Activated gamma-delta T cell treated with anti-CD3 and anti-CD28 coated beads, Interleukin-2, amount 50 U/mL, for 16 hours (primary cell): ENCODE results near the gene TENM3.

ENCODE experiments used
- DNase-seq: peaks from one replicate; pipeline ENCODE4 v3.0.0-alpha.2; 2020; ENCODE audit warnings: low read depth

Gene TENM3

DNA sequence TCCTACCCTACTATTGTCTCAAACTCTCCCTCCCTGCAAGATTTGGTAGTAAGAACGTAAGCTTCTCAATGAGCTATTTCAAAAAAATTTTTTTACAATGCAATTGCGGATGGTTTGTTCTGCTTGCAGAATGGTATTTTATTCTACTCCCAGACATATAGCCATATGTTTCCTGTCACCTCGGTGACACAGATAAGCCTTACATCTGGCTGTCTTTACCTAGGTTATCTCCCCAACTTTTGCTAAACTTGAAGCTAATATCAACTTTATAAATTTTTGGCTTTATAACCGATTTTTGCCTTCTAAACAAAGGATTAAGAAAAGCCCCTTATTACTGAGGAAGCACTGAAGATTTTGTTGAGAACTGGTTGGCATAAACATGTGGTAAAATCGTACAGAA lies 331.5 kb downstream of the TENM3 start:
- no peak for DNase-seq

DNA sequence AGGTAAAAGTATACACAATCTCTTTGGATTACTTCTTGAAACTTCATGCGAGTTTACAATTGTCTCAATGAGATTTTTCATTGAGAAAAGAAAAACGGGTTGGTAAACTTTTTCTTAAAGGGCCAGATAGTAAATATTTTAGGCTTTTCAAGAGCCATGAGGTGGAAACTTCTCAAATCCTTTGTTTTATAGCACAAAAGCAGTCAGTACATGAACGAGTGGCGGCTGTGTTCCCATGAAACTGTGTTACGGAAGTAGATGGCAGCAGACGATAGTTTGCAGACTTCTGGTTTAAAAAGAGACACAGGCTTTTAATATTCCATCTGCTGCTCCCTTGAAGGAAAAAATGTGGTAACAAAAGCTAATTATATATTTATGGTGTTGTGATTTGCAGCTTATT lies 332.0 kb downstream of the TENM3 start:
- DNase-seq = no peak

DNA sequence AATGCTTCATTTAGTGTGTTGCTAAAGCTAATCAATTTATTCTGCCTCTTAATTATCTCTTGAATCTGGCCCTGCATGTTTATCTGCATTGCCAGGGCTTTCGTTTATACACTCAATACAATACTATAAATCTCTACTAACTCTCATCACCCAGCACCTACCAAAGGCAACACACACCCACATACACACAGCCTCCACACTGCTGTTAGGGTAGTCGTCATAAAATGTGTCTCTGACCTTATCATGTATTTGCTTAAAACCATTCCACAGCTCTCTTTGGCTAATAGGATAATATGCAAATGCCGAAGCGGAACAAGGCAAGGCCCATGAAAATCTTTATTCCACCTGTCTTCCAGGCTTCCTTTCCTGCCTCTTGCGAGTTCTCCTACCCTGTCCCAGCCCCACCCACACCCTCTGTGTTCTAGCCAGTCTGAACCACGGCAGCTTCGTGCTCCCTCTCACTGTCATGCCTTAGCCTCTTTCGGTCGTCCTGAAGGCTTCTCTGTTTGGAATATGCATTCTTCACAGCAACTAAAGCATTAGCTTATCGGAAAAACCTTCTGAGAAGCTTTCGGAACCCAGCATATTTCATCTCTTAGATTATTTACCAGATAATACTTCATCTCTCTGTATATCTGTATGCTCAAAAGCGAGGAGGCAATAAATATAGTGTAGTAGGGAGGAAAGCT lies 333.5 kb downstream of the TENM3 start:
- DNase-seq = no peak

DNA sequence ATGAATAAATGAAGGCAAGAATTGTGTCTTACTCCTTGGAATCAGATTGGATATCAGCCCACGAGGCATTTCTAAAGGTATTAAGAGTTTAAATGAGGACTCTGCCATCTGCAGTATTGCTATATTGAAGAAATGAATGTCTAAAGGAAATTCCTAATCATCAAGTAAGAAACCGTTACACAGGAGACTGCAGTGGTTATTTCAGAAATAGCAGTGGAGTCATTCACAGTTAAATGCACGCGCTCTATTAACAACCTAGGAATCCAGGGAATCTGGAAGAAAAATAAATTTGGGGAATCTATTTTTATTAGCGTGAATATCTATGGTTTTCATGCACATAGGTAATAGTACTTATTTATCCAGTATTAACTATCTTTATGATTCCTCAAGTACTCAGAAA lies 334.2 kb downstream of the TENM3 start:
- no peak for DNase-seq

DNA sequence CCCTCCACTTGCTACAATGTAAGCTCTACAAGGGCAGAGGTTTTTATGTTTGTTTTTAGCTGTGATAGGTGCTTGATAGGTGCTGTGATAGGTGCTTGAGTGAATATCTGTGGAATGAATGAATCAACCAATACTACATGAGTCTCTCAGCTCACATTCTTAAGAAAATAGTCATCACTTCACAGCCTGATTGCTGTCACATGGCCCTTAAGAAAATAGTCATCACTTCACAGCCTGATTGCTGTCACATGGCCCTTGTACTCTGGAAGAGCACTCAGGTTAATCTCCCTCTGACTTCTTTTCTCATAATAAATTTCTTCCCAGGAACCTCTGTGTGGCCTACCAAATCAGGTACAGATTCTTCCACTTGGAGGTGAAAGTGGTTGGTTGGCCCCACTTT lies 335.2 kb downstream of the TENM3 start:
- DNase-seq = no peak

DNA sequence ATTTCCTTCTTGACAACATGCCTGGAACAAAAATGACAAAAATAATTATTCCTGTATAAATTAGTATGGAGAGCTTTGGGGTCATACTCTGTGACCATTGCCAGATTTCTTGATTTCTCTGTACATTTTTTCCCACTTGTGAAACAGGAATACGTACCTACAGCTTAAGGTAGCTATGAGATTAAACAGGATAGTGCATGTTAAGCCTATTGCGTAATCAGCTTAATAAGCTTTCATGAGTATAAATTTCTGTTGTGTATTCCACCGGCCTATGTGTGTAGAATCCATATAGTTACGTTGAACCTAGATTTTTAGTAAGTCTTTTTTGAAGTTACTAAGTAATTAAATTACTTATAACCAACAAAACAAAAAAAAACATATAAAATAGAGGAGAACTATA lies 339.0 kb downstream of the TENM3 start:
- no peak for DNase-seq

DNA sequence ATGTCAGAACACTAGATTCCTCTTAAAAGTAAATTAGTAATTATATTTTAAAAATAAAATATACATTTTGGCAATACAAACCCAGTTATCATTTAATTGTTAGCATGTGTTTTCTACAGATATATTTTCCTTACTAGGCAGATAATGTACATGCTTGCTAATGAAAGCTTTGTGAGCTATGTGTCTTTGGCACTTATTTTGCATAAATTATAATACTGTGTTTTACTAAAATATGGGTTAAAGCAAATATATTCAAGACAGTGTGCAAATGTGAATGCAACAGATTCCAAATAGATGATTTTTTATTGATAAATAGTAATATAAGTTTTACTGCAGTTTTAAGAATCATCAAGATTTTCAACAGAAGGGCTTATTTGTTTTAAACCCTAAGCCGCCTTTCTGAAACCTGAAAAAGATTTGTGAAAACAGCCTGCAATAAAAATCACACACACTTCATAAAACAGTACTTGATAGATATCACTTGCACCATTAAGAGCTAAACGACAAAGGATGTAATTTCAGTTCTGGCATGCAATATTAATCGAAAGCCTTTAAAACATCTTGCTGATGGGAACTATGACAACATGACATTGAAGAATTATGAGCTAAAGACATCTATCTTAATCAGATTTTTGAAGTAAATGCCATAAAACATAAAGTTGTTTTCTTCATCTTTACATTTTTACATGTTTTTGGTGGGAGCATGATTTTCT lies 340.7 kb downstream of the TENM3 start:
- no peak for DNase-seq

DNA sequence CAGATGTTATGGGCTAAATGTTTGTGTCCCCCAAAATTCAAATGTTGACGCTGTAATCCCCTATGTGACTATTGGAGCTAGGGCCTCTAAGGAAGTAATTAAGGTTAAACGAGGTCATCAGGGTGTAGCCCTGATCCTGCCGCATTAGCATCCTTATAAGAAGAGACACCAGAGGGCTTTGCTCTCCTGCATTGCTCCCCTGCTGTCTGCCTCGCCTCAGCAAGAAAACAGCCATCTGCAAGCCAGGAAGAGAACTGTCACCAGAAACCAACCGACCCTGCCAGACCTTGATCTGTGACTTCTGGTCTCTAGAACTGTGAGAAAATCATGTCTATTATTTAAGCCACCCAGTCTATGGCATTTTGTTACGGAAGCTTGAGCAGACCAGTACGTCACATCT lies 342.1 kb downstream of the TENM3 start:
- no peak for DNase-seq

DNA sequence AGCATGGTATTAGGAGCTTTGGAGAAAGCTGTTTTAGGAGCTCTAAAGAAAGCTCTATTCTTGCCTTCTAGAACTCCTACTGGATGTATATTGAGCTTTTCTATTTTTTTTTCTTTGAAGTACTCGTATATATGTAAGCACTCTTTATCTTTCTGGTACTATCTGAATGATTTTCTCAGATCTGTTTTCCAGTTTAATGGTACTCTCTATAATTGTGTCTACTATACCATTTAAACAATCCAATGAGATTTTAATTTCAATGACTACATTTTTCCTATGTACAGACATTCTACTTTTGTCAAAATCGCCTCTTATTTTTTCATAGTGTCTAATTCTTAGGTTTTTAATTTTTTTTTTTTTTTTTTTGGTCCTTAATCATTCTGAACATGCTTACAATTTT lies 345.9 kb downstream of the TENM3 start:
- no peak for DNase-seq

DNA sequence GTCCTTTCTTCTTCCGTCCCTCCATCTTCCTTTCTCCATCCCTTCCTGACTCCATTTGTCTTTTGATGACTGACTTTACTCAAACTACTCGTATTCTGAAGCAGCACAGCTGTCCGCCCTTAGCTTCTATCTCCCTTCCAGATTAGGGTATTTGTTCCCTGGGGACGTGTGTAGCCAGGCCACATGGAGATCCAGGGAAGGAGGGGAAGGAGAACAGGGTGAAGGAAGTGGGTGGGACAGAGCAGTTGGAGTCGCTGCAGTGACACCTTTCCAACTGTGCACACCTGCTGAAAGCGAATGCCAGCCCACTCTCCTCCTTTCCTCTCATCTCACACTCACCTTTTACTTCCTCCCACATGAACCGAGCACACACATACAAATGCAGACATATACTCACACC lies 350.2 kb downstream of the TENM3 start:
- no peak for DNase-seq

DNA sequence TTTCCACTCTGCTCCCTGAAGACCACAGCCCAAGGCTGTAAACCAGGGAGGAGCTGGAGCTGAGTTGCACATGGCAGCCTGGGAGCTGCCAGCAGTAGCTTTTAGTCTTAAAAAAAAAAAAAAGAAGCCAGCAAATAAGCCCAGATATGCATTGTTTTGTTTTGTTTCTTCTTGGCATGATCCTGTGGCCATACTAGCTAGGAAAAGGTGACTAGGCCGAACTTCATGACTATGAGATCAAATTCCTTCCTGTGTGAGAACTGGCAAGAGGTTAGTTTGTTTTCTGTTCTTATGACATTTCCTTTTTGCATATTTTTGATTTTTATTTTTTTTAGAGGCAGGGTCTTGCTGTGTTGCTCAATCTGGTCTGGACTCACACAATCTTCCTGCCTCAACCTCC lies 350.7 kb downstream of the TENM3 start:
- no peak for DNase-seq

DNA sequence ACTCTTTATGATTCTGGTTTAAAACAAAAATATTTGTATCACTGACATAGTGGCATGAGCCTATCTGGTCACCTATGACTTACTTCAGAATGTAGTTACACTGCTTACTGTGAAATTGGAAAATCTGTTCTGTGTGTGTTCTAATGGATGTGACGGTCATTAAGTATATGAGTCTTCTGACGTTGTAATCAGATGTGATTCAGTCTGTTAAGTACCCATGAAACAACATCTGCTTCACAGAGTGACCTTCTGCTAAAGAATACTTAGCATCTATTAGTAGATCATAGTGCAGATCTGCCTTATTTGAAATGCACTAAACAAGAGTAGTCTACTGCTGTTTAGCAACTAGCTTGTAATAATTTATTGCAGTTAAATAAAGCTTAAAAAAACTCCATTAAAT lies 356.9 kb downstream of the TENM3 start:
- no peak for DNase-seq

DNA sequence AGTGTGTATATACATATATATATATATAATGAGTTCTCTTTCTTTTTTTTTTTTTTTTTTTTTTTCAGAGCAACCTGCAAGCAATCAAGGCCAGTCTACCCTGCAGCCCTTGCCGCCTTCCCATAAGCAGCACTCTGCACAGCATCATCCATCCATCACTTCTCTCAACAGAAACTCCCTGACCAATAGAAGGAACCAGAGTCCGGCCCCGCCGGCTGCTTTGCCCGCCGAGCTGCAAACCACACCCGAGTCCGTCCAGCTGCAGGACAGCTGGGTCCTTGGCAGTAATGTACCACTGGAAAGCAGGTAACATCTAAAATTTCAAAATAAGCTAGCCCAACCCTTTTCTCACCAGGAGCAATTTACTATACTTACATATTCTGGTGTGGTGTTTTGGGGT lies 357.7 kb downstream of the TENM3 start:
- DNase-seq = no peak

DNA sequence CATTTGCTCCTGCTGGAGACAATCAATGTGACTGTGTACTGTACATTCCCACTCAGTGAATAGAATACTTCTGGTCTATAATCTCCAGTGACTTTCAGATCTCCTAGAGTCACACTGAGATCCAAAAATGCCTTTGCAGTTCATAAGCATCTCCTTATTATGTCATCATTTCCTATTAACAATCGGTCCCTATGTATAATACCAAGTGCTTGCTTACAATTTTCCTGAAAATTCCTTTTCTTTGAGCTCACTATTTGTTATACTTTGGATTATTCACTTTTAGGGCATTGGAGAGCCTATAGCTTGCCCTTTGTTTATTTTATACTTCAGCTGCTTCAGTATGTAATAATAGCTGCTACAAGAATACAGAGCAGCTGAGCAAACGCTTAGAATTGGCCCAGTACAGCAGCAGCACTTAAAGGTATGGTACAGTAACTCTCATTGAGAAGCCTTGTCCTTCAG lies 361.0 kb downstream of the TENM3 start:
- DNase-seq = no peak

DNA sequence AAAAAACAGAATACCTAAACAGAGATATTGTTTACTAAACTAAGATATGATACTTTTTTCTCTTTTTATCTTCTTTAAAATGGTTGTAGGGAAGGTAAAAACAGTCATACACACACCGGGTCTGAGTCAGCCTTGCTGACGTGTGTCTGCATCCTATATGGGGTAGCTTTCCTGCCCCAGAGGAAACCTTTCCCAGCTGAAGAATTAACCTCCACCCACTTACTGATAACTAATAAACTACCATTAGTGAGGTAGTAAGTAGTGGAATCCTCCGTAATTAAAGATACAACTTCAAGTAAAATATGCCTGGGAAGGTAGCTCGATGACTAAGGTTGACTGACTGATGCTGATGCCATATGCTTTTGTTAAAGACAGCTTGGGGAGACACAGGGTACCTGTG lies 361.8 kb downstream of the TENM3 start:
- no peak for DNase-seq

DNA sequence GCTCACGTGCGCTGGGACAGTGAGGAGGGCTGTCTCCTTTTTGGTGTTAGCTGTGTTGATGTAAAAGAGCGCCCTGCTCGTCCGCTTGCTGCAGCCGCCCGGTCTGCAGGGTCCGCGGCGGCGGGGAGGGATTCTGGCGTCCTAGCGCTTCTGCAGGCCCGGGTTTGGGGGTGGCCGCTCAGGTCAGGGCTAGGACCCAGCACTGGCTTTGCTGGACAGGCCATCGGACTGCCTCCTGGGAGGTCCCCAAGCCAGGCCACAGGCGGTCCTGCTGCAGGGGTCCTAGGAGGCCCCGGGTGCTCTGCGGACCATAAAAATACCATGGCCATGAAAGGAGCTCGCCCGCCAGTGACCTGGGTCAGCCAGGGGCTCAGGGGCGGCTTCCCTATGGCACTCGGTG lies 365.3 kb downstream of the TENM3 start:
- no peak for DNase-seq

DNA sequence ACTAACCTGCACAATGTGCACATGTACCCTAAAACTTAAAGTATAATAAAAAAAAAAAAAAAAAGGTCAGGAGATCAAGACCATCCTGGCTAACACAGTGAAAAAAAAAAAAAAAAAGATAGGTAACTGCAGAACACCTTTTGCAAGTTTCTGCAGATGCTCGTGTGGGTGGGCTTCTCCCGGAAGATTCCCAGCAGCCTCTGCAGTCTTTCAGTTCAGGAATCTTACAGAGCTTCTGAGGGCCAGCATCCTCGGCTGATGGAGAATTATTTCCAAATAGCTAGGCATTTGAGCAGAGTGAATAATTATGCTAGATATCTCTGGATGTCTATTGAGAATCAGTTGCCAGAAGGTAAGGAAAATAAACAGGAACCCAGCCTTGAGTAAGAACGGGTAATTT lies 373.3 kb downstream of the TENM3 start:
- no peak for DNase-seq

DNA sequence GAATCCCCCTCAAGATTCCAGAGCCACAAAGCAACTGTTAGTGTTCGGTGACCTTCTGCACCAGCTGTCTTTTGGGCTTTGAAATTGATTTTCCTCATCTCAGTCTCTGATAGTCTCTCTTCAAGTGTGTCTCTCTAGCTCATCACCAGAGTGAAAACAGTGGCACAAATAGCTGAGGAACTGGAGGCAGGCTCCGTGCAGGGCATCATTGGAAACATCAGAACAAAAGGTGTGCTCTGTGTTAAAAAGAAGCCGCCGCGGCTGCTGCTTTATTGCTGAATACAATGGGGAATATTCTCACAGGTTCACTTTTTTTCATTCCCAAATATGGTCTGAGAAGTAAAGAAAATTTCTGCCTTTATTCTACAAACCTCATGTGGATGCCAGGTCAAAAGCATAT lies 376.5 kb downstream of the TENM3 start:
- DNase-seq = no peak

DNA sequence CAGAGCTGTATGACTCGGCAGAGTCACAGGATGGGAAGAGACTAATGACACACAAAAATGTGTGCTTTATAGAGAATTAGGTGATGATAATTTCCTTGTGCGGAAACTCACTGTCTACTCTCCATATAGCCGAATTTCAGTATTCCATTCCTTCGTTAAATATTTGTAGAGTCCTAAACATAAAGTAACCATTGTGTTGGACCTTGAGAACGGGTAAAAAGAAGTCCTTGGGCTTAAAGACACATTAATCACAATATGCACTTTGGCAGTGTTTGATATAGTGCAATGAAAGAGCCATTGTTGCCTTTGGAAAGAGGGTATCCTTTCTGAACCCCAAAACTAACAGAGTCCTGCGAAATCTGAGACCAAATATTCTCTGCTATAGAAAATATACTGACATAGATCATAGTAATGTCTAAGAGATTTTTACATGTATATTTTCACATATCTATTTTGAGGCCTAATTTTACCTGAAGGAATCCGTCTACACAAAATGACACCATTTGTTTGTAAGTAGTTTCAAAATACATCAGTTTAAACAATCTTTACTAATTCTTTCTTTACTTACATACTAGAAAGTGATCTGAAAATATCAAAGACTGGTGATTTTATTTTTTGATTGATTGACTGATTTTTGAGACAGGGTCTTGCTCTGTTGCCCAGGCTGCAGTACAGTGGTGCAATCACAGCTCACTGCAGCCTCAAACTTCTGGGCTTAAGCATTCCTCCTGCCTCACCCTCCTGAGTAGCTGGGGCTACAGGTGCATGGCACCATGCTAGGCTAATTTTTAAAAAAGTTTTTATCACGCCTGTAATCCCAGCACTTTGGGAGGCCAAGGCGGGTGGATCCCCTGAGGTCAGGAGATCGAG lies 377.1 kb downstream of the TENM3 start:
- DNase-seq = no peak

DNA sequence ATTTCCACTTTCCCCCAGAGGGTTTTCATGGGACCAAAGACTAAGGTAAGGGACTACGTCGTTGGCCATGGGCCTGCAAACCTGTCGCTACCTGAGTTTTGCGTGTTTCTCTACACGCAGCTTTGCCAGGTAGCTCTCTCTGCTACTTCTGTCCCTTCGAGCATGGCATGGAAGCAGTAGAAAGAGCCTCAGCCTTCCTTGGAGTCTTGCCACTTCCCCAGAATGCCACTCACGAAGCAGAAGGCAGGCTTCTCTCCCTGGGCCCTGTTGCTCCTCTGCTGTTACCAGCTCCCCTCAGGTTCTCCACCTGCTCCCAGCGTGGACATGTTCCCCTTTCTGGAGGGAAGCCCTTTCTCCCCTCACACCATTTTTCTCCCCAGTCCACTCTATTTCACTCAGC lies 381.1 kb downstream of the TENM3 start:
- no peak for DNase-seq

DNA sequence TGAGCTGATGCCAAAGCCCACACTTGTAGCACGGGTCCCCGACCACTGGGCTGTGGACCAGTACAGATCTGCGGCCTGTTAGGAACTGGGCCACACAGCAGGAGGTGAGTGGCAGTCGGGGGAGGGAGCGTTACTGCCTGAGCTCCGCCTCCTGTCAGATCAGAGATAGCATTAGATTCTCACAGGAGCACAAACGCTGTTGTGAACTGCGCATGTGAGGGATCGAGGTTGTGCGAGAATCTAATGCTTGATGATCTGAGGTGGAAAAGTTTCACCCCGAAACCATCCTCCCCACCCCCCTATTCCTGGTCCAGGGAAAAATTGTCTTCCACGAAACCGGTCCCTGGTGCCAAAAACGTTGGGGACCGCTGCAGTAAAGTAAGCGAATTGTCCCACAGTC lies 382.0 kb downstream of the TENM3 start:
- no peak for DNase-seq

DNA sequence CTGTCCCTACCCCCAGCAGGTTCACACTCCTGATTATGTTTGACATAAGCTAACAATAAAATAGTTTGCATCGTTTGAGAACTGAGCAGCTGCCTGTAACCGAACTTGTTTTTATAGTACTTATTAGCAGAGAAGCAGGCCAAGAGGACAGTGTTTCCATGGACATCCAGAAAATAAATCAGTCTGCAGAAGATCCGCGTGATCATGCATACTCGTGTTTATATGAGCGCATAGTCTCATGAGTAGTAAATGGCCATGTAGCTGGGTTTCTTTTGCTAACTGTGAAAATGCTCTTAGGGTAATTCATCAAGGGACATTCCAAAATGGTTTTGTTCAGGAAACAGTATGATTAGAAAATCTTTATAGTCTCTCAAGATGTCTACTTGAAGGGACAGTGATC lies 384.8 kb downstream of the TENM3 start:
- no peak for DNase-seq

DNA sequence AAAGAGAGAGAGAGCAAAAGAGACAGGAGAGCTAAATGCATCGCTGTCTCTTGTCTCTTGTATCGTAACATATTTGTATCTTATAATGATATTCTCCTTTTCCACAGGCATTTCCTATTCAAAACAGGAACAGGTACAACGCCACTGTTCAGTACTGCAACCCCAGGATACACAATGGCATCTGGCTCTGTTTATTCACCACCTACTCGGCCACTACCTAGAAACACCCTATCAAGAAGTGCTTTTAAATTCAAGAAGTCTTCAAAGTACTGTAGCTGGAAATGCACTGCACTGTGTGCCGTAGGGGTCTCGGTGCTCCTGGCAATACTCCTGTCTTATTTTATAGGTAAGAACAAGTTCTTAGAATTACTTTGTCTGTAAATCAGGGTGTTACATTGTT lies 385.3 kb downstream of the TENM3 start:
- DNase-seq = no peak
